ENCODE measurements around the gene FTSJ1.

The FTSJ1 gene

GRCh38 chrX:48460031-48460430 is 16.0 kb upstream of the FTSJ1 start:
- H3K4me1 ChIP-seq (ENCODE audit: control insufficient read depth, insufficient read depth, low read length), result peaks cover 2% of the 10 kb centered on the region
- H3K36me3 ChIP-seq (ENCODE audit: control insufficient read depth, insufficient read depth, low read length, severe bottlenecking), result no peaks in the 10 kb centered on the region
- H3K9me3 ChIP-seq (ENCODE audit: control insufficient read depth, low read length), result peaks cover 6% of the 10 kb centered on the region
- H3K4me3 ChIP-seq (ENCODE audit: low read length), result no peak overlapping the region
- no peak overlapping the region for H3K9ac ChIP-seq (ENCODE audit: low read length)
- peaks cover 3% of the 10 kb centered on the region for H3K27me3 ChIP-seq (replicated peaks; ENCODE audit: control insufficient read depth, insufficient read depth, low read length)
- no peak for DNase-seq (ENCODE audit: low read depth)

DNA sequence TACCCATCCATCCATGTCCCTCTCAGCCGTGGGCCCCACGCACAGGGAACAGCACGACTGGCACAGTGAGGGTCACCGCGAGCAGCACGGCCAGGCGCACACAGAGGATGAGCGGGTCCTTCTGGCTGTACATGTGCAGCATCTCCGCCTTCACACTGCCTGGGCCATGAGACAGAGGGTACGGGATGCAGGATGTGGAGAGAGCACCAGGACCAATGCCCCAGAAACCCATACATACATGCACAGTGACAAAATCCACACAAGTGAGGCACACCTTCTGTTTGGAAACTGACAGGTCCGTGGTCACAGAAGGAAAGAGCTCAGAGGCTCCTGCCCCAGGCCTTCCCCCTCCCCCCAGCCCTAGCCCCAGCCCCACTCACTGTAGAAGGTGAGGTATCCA is 15.4 kb upstream of the FTSJ1 start:
- Histone ChIP-seq H3K4me1 (ENCODE audit: control insufficient read depth, insufficient read depth, low read length) (peaks cover 4% of the 10 kb centered on the region), H3K9me3 (ENCODE audit: control insufficient read depth, low read length) (peaks cover 6% of the 10 kb centered on the region), H3K9ac (ENCODE audit: low read length) (no peak overlapping the region), H3K27me3 (replicated peaks; ENCODE audit: control insufficient read depth, insufficient read depth, low read length) (peaks cover 3% of the 10 kb centered on the region), H3K4me3 (ENCODE audit: low read length) (no peak overlapping the region), H3K36me3 (ENCODE audit: control insufficient read depth, insufficient read depth, low read length, severe bottlenecking) (no peaks in the 10 kb centered on the region)
- no peak for DNase-seq (ENCODE audit: low read depth)

GRCh38 chrX:48461830-48462229 is 14.2 kb upstream of the FTSJ1 start:
- peaks cover 3% of the 10 kb centered on the region for H3K27me3 ChIP-seq (replicated peaks; ENCODE audit: control insufficient read depth, insufficient read depth, low read length)
- peaks cover 6% of the 10 kb centered on the region for H3K9me3 ChIP-seq (ENCODE audit: control insufficient read depth, low read length)
- no peaks in the 10 kb centered on the region for H3K36me3 ChIP-seq (ENCODE audit: control insufficient read depth, insufficient read depth, low read length, severe bottlenecking)
- H3K9ac ChIP-seq (ENCODE audit: low read length), result no peak overlapping the region
- no peak for DNase-seq (ENCODE audit: low read depth)
- H3K4me1 ChIP-seq (ENCODE audit: control insufficient read depth, insufficient read depth, low read length), result peaks cover 4% of the 10 kb centered on the region
- no peak overlapping the region for H3K4me3 ChIP-seq (ENCODE audit: low read length)

DNA sequence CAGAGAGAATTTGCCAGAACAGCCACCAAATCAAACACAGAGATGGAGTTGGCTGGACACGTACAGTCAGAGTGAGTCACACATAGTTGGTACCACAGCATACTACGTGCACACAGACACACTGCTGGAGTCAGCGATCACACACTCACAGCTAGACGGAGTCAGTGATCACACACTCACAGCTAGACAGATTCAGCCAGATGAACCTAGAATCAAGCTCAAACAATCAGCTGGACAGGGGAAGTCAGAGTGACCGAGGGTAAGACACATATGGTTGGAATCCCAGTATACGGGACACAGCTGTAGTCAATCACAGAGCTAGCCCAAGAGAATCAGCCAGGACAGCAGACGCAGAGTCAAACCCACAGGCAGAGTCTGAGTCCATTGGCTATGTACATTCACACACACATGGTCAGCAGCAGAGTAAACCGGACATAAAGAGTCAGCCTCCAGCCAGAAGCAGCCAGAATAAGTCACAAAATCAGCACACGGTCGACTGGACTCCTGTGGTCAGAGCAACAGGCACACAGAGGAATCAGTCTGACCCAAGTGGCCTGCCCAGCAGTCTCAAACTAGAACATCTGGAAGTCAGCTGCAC is 10.6 kb upstream of the FTSJ1 start:
- peaks cover 8% of the 10 kb centered on the region for H3K4me1 ChIP-seq (ENCODE audit: control insufficient read depth, insufficient read depth, low read length)
- peak overlapping the region; percentile 10 for H3K4me3 ChIP-seq (ENCODE audit: low read length)

DNA sequence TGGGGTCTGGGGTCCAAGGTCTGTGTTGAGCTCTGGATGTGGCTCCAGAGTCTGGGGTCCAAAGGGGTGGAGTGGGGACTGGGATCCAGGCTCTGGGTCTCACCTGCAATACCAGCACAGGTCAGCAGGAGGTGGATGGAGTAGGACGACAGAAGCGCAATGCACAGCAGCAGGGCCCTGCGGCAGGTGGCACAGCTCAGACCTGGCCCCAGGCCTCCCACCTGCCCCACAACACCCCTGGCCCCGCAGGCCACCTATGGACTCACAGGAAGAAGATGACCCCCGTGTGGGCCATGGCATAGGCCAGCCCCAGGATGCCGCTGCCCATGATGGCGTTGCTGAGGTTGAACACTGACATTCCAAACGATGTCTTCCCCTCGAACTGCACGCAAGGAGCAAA is 9.3 kb upstream of the FTSJ1 start:
- no peak overlapping the region for H3K4me3 ChIP-seq (ENCODE audit: low read length)
- peaks cover 3% of the 10 kb centered on the region for H3K27me3 ChIP-seq (replicated peaks; ENCODE audit: control insufficient read depth, insufficient read depth, low read length)
- no peaks in the 10 kb centered on the region for H3K36me3 ChIP-seq (ENCODE audit: control insufficient read depth, insufficient read depth, low read length, severe bottlenecking)
- no peak for DNase-seq (ENCODE audit: low read depth)
- no peaks in the 10 kb centered on the region for H3K9me3 ChIP-seq (ENCODE audit: control insufficient read depth, low read length)
- H3K9ac ChIP-seq (ENCODE audit: low read length), result no peak overlapping the region
- H3K4me1 ChIP-seq (ENCODE audit: control insufficient read depth, insufficient read depth, low read length), result peaks cover 8% of the 10 kb centered on the region

More for the DNA sequence above, 10.6 kb upstream of the FTSJ1 start:
- DNase-seq (ENCODE audit: low read depth), result peak; percentile 67
- Histone ChIP-seq H3K27me3 (replicated peaks; ENCODE audit: control insufficient read depth, insufficient read depth, low read length) (peaks cover 3% of the 10 kb centered on the region), H3K9ac (ENCODE audit: low read length) (peak overlapping the region; percentile 5), H3K36me3 (ENCODE audit: control insufficient read depth, insufficient read depth, low read length, severe bottlenecking) (no peaks in the 10 kb centered on the region), H3K9me3 (ENCODE audit: control insufficient read depth, low read length) (no peaks in the 10 kb centered on the region)

DNA sequence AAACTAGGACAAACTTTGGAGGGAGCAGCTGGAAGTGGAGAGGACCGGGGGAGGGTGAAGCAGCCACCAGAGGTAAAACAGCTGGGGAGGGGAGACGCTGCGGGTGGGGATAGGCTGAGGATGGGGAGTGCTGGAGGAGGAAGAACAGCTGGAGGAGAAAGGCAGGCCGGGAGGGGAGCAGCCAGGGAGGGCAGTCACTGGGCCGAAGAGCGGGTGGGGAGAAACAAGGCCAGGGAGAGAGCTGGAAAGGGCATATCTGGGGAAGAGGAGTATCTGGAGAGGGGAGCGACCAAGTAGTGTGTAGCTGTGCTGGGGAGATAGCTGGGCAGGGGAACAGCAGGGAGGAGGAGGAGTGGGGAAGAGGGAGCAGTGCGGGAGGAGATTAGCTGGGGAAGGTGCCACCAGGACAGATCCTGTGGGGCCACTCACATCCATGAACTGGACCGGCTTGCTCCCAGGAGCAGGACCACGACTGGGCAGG is 8.7 kb upstream of the FTSJ1 start:
- no peak for DNase-seq (ENCODE audit: low read depth)
- H3K27me3 ChIP-seq (replicated peaks; ENCODE audit: control insufficient read depth, insufficient read depth, low read length), result peaks cover 3% of the 10 kb centered on the region
- peaks cover 8% of the 10 kb centered on the region for H3K4me1 ChIP-seq (ENCODE audit: control insufficient read depth, insufficient read depth, low read length)
- peak overlapping the region; percentile 53 for H3K4me3 ChIP-seq (ENCODE audit: low read length)
- no peaks in the 10 kb centered on the region for H3K36me3 ChIP-seq (ENCODE audit: control insufficient read depth, insufficient read depth, low read length, severe bottlenecking)
- peak overlapping the region; percentile 53 for H3K9ac ChIP-seq (ENCODE audit: low read length)
- no peaks in the 10 kb centered on the region for H3K9me3 ChIP-seq (ENCODE audit: control insufficient read depth, low read length)

GRCh38 chrX:48468247-48468671 is 7.7 kb upstream of the FTSJ1 start:
- peaks cover 3% of the 10 kb centered on the region for H3K27me3 ChIP-seq (replicated peaks; ENCODE audit: control insufficient read depth, insufficient read depth, low read length)
- H3K9ac ChIP-seq (ENCODE audit: low read length), result peak overlapping the region; percentile 53
- H3K4me3 ChIP-seq (ENCODE audit: low read length), result peak overlapping the region; percentile 53
- DNase-seq (ENCODE audit: low read depth), result no peak
- H3K9me3 ChIP-seq (ENCODE audit: control insufficient read depth, low read length), result no peaks in the 10 kb centered on the region
- H3K4me1 ChIP-seq (ENCODE audit: control insufficient read depth, insufficient read depth, low read length), result peaks cover 8% of the 10 kb centered on the region
- no peaks in the 10 kb centered on the region for H3K36me3 ChIP-seq (ENCODE audit: control insufficient read depth, insufficient read depth, low read length, severe bottlenecking)

DNA sequence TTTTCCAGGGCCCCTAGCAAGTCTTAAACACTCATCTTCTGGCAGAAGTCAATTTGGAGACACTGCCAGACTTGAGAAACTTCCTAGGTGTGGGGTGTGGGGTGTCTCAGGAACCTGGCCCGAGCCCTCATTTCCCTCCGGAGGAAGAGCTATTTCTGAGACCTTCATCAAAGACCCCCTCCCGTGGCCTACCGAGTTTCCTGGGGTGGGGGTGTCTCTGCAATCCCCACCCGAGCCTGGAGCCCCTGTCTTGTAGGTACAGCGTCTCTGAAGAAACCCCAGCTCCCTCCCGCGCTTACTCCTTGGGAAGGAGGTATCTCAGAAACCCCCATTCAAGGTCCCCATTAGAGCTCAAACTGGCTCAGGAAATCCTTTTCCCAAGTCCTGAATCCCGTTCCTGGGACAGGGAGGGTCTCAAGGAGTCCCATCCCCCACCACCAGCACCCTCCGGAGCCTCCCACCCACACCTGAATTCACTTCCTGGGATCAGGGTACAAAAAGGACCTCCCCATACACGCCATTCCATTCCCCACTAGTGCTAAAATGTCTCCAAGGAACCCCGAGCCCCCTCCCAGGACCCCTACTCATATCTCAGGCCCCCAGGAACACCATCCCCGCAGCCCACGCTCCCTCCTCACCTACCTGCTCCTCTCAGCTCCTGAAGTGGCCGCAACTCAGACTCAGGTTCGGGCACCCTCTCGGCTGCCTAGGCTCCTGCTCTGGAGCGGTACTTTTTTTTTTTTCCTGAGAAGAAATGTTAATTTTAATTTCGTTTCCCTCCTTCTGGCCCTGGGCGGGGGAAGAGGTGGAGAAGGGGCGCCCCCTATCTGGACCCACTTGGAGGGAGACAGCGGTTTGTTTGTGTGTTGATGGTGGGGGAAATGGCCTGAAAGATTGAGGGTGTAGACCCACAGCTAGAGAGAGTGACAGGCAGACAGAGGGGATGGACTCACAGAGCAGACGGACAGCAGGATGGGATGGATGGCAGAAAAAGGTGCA is 7.0 kb upstream of the FTSJ1 start:
- Histone ChIP-seq H3K9me3 (ENCODE audit: control insufficient read depth, low read length) (no peaks in the 10 kb centered on the region), H3K27me3 (replicated peaks; ENCODE audit: control insufficient read depth, insufficient read depth, low read length) (peaks cover 3% of the 10 kb centered on the region), H3K4me3 (ENCODE audit: low read length) (no peak overlapping the region), H3K9ac (ENCODE audit: low read length) (no peak overlapping the region), H3K4me1 (ENCODE audit: control insufficient read depth, insufficient read depth, low read length) (peaks cover 8% of the 10 kb centered on the region), H3K36me3 (ENCODE audit: control insufficient read depth, insufficient read depth, low read length, severe bottlenecking) (no peaks in the 10 kb centered on the region)
- DNase-seq (ENCODE audit: low read depth), result no peak

DNA sequence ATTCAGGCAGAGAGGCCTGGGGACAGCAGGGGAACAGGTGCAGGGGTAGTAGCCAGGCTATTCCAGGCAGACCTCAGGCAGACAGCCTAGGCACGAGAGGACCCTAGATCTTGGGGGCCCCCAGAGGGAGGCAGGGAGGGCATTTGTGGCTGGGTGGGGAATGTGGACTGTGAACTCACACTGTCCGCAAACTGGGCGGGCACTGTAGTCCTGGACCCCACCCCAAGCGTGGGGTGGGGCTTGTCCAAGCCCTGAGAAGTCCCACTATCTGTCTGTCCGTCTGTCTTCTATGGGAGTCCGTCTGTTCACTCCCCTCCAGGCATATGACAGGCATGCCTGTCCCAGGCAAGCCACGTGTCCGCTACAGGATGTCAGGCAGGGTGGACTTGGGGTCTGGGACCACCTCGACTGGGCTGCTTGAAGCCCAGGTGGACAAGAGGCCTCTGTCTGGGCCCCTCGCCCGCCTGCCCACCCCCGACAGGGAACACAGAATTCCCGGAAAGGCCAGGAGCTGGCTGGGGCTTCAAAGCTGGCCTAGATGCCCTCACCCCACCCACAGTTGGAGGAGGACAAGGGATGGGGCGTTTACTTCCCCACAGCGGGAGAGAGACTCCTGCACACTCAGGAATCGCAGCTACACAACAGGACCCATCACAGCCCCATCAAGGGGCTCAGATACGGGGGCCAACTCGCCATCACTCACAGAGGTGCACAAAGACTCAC is 5.7 kb upstream of the FTSJ1 start, which contains the start of gene SLC38A5:
Gene SLC38A5 (minus strand): TSS at position 151 of the 723 bp plus-strand sequence. CDS start 2,336 bp downstream, outside the sequence.
- Histone ChIP-seq H3K4me1 (ENCODE audit: control insufficient read depth, insufficient read depth, low read length) (peaks cover 4% of the 10 kb centered on the region), H3K9ac (ENCODE audit: low read length) (no peak within 1 kb of the TSS), H3K36me3 (ENCODE audit: control insufficient read depth, insufficient read depth, low read length, severe bottlenecking) (no peaks in the 10 kb centered on the region), H3K4me3 (ENCODE audit: low read length) (no peak within 1 kb of the TSS), H3K9me3 (ENCODE audit: control insufficient read depth, low read length) (no peaks in the 10 kb centered on the region), H3K27me3 (replicated peaks; ENCODE audit: control insufficient read depth, insufficient read depth, low read length) (peaks cover 3% of the 10 kb centered on the region)
- no peak for DNase-seq (ENCODE audit: low read depth)

DNA sequence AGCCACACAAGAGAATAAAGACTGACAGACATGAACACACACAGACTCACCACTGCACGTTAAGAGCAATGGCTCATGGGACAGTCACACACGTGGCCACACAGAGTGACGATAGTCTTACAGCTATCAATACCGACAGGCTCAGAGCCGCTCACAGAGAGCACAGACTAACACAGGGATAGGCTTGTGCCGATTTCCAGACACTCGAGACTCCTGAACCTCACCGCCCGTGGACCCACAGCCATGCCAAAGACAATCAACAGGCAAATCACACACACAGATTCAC is 5.2 kb upstream of the FTSJ1 start:
- Histone ChIP-seq H3K9me3 (ENCODE audit: control insufficient read depth, low read length) (no peaks in the 10 kb centered on the region), H3K36me3 (ENCODE audit: control insufficient read depth, insufficient read depth, low read length, severe bottlenecking) (no peaks in the 10 kb centered on the region), H3K4me1 (ENCODE audit: control insufficient read depth, insufficient read depth, low read length) (peaks cover 4% of the 10 kb centered on the region), H3K9ac (ENCODE audit: low read length) (no peak overlapping the region), H3K27me3 (replicated peaks; ENCODE audit: control insufficient read depth, insufficient read depth, low read length) (peaks cover 3% of the 10 kb centered on the region), H3K4me3 (ENCODE audit: low read length) (no peak overlapping the region)
- DNase-seq (ENCODE audit: low read depth), result no peak

GRCh38 chrX:48471504-48471903 is 4.5 kb upstream of the FTSJ1 start:
- peaks cover 4% of the 10 kb centered on the region for H3K4me1 ChIP-seq (ENCODE audit: control insufficient read depth, insufficient read depth, low read length)
- H3K27me3 ChIP-seq (replicated peaks; ENCODE audit: control insufficient read depth, insufficient read depth, low read length), result peaks cover 3% of the 10 kb centered on the region
- no peaks in the 10 kb centered on the region for H3K36me3 ChIP-seq (ENCODE audit: control insufficient read depth, insufficient read depth, low read length, severe bottlenecking)
- DNase-seq (ENCODE audit: low read depth), result no peak
- H3K9me3 ChIP-seq (ENCODE audit: control insufficient read depth, low read length), result no peaks in the 10 kb centered on the region
- no peak overlapping the region for H3K4me3 ChIP-seq (ENCODE audit: low read length)
- H3K9ac ChIP-seq (ENCODE audit: low read length), result no peak overlapping the region

Measured in adipocyte (in vitro differentiated cells).